ENCODE measurements around the gene SLC35A3. TPM values are rescaled to one million over a fixed set of nuclear protein-coding genes. Genes with fewer than 3 reads are reported as not detected.

Gene SLC35A3
- total RNA-seq, 1 experiment from 2014 or later, result 46.5 TPM

DNA sequence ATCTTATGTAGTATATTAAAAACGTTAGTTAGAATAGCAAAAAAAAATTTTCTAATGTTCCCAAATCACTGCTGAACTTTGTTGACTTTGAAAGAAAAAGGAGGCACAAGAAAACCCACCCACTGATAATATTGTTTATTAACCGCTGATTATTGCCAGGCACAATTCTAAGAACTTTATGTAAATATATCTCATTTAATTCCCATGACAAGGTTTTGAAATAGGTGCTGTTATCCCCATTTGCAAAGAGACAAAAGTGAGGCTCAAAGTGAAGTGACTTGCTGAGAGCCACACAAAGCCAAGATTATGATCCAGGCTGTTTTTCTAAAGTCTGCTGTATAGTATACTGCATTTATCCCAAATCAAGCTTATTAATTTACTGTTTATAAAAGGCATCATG is 106.5 kb downstream of the SLC35A3 start:
- no peaks in the 10 kb centered on the region for H4K20me1 ChIP-seq (ENCODE audit: low read length)
- no peak overlapping the region for H3K4me2 ChIP-seq (ENCODE audit: low read length)
- H3K36me3 ChIP-seq (ENCODE audit: low read depth, low read length), result peaks cover 47% of the 10 kb centered on the region
- no peak overlapping the region for H3K27ac ChIP-seq (ENCODE audit: low read length)
- H3K9ac ChIP-seq (ENCODE audit: low read length), result no peak overlapping the region
- H3K9me2 ChIP-seq (replicated peaks; ENCODE audit: low read length), result no peaks in the 10 kb centered on the region
- ATAC-seq (no peak), DNase-seq (no peak)
- H3K27me3 ChIP-seq (ENCODE audit: low read length), result no peaks in the 10 kb centered on the region
- POLR2A ChIA-PET (ENCODE audit: unreplicated experiment), result no interaction called here
- no peak for TF ChIP-seq EZH2phosphoT487 (IDR thresholded peaks at IDR 0.05; ENCODE audit: borderline replicate concordance, low read length)
- TF ChIP-seq EZH2 (IDR thresholded peaks at IDR 0.05; ENCODE audit: low read length, unreplicated experiment), result no peak
- TF ChIP-seq, protein P1, sequence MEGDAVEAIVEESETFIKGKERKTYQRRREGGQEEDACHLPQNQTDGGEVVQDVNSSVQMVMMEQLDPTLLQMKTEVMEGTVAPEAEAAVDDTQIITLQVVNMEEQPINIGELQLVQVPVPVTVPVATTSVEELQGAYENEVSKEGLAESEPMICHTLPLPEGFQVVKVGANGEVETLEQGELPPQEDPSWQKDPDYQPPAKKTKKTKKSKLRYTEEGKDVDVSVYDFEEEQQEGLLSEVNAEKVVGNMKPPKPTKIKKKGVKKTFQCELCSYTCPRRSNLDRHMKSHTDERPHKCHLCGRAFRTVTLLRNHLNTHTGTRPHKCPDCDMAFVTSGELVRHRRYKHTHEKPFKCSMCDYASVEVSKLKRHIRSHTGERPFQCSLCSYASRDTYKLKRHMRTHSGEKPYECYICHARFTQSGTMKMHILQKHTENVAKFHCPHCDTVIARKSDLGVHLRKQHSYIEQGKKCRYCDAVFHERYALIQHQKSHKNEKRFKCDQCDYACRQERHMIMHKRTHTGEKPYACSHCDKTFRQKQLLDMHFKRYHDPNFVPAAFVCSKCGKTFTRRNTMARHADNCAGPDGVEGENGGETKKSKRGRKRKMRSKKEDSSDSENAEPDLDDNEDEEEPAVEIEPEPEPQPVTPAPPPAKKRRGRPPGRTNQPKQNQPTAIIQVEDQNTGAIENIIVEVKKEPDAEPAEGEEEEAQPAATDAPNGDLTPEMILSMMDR (conservative IDR thresholded peaks at IDR 0.05; ENCODE audit: low read depth, low read length), result no peak
- no peak overlapping the region for H2AFZ ChIP-seq (ENCODE audit: low read length)
- CTCF ChIA-PET, result no interaction called here
- no peaks in the 10 kb centered on the region for H3F3A ChIP-seq (ENCODE audit: low read length, unreplicated experiment)
- no peaks in the 10 kb centered on the region for H3K79me2 ChIP-seq (ENCODE audit: low read length)
- no TSS peak for BruUV-seq (replicated peaks)
- H3K9me3 ChIP-seq (ENCODE audit: low read length), result no peaks in the 10 kb centered on the region
- H3K4me1 ChIP-seq (ENCODE audit: insufficient read depth, low read length), result no peaks in the 10 kb centered on the region
- intact Hi-C loops (cut with micrococcal nuclease), result no loop called here
- no peak overlapping the region for H3K4me3 ChIP-seq (ENCODE audit: low read length)

DNA sequence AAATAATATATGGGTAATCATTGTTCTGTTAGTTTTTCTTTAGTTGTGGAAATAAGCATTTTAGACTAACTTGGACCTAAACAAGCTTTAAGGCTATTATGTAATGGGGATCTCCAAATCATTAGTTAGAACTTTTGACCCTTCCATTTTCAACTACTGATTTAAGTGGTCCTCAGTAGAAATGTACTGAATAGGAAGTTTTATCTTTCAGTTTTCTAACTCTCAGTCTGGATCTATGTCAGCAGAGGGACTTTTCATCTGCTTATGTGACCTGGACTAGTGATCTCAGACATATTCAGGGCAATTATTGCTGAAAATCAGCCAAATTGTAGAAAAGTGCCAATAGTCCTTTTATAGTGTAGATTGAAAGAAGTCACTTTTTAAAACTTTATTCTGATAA is 106.9 kb downstream of the SLC35A3 start:
- POLR2A ChIA-PET (ENCODE audit: unreplicated experiment), result no interaction called here
- Histone ChIP-seq H3K9me2 (replicated peaks; ENCODE audit: low read length) (no peaks in the 10 kb centered on the region), H3F3A (ENCODE audit: low read length, unreplicated experiment) (no peaks in the 10 kb centered on the region), H3K4me1 (ENCODE audit: insufficient read depth, low read length) (no peaks in the 10 kb centered on the region), H4K20me1 (ENCODE audit: low read length) (no peaks in the 10 kb centered on the region), H3K9ac (ENCODE audit: low read length) (no peak overlapping the region), H3K27ac (ENCODE audit: low read length) (no peak overlapping the region), H3K27me3 (ENCODE audit: low read length) (no peaks in the 10 kb centered on the region), H3K79me2 (ENCODE audit: low read length) (no peaks in the 10 kb centered on the region), H3K4me3 (ENCODE audit: low read length) (no peak overlapping the region), H3K36me3 (ENCODE audit: low read depth, low read length) (peaks cover 45% of the 10 kb centered on the region), H3K4me2 (ENCODE audit: low read length) (no peak overlapping the region), H3K9me3 (ENCODE audit: low read length) (no peaks in the 10 kb centered on the region), H2AFZ (ENCODE audit: low read length) (no peak overlapping the region)
- ATAC-seq (no peak), DNase-seq (no peak)
- CTCF ChIA-PET, result no interaction called here
- BruUV-seq (replicated peaks), result no TSS peak
- intact Hi-C loops (cut with micrococcal nuclease), result no loop called here
- TF ChIP-seq, protein P1 (conservative IDR thresholded peaks at IDR 0.05; ENCODE audit: low read depth, low read length), result no peak
- TF ChIP-seq EZH2 (IDR thresholded peaks at IDR 0.05; ENCODE audit: low read length, unreplicated experiment), result no peak
- TF ChIP-seq EZH2phosphoT487 (IDR thresholded peaks at IDR 0.05; ENCODE audit: borderline replicate concordance, low read length), result no peak

DNA sequence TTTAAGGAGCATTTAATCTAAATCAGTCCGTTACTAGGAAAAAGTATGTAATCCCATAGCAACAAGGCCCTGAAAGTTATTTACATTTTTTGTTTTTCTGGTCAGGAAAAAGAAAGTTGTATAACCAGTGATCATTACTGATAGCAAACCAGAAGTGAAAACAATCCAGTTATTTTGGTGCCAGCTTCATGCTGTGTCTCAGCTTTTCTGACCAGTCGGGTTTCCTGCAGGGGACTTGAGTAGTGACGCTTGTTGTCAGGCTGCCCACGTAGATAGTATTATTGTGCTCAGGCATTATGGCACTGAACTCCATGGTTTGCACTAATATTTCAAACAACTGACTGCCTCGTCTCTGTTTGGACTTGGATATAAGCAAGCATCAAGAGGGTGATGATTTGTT is 107.7 kb downstream of the SLC35A3 start:
- Histone ChIP-seq H3K9me3 (ENCODE audit: low read length) (no peaks in the 10 kb centered on the region), H3K4me2 (ENCODE audit: low read length) (no peak overlapping the region), H3K27ac (ENCODE audit: low read length) (no peak overlapping the region), H3K9me2 (replicated peaks; ENCODE audit: low read length) (no peaks in the 10 kb centered on the region), H3K79me2 (ENCODE audit: low read length) (no peaks in the 10 kb centered on the region), H3K9ac (ENCODE audit: low read length) (no peak overlapping the region), H3F3A (ENCODE audit: low read length, unreplicated experiment) (no peaks in the 10 kb centered on the region), H3K4me1 (ENCODE audit: insufficient read depth, low read length) (no peaks in the 10 kb centered on the region), H3K4me3 (ENCODE audit: low read length) (no peak overlapping the region), H4K20me1 (ENCODE audit: low read length) (no peaks in the 10 kb centered on the region), H3K27me3 (ENCODE audit: low read length) (no peaks in the 10 kb centered on the region), H3K36me3 (ENCODE audit: low read depth, low read length) (peaks cover 45% of the 10 kb centered on the region), H2AFZ (ENCODE audit: low read length) (no peak overlapping the region)
- POLR2A ChIA-PET (ENCODE audit: unreplicated experiment), result no interaction called here
- intact Hi-C loops (cut with micrococcal nuclease), result no loop called here
- no peak for DNase-seq
- CTCF ChIA-PET, result no interaction called here
- no peak for ATAC-seq
- BruUV-seq (replicated peaks), result no TSS peak
- TF ChIP-seq EZH2 (IDR thresholded peaks at IDR 0.05; ENCODE audit: low read length, unreplicated experiment) (no peak), EZH2phosphoT487 (IDR thresholded peaks at IDR 0.05; ENCODE audit: borderline replicate concordance, low read length) (no peak)
- TF ChIP-seq, protein P1 (conservative IDR thresholded peaks at IDR 0.05; ENCODE audit: low read depth, low read length), result no peak

Measured in PC-3 (cell line).